ENCODE data around the gene DHRS7B.
"Not testable (repeated sequence)": the region's sequence is repeated elsewhere in the genome, so short reads cannot be mapped to it uniquely, and the experiment has no call there.

Gene DHRS7B

GRCh38 chr17:21177854-21178600 is 51.3 kb downstream of the DHRS7B start:
- DNase-seq (ENCODE audit: low read depth) = no peak

DNA sequence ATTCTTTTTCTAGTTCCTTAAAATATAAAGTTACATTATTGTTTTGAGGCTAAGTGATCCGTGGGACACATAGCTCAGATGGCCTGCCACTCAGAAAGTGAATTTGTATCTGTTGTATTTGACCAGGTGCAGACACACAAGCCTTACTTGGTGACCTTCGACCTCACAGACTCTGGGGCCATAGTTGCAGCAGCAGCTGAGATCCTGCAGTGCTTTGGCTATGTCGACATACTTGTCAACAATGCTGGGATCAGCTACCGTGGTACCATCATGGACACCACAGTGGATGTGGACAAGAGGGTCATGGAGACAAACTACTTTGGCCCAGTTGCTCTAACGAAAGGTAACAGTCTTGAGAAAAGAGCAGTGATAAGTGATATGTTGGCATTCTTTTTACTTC is 56.7 kb downstream of the DHRS7B start:
- DNase-seq (ENCODE audit: low read depth) = no peak

GRCh38 chr17:21184570-21184969 is 57.8 kb downstream of the DHRS7B start:
- no peak for DNase-seq (ENCODE audit: low read depth)

DNA sequence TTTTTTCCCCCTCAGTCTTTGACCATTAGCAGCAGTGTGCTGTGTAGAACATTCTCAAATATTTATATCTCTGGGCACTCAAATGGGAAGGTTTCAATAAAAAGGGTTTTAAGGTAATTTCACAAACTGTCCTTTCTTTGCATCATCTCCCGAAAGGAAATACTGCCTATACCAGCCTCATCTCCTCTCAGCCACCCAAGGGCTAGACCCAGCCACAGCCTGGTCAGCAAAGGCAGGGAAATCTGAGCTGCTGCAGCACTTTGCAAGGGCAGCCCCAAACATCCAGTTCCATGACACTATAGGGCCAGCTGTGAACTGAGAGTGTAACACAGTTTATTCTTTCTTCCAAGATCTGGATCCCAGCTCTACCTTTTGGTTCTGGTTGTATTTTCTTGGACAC is 58.3 kb downstream of the DHRS7B start:
- DNase-seq (ENCODE audit: low read depth) = no peak

DNA sequence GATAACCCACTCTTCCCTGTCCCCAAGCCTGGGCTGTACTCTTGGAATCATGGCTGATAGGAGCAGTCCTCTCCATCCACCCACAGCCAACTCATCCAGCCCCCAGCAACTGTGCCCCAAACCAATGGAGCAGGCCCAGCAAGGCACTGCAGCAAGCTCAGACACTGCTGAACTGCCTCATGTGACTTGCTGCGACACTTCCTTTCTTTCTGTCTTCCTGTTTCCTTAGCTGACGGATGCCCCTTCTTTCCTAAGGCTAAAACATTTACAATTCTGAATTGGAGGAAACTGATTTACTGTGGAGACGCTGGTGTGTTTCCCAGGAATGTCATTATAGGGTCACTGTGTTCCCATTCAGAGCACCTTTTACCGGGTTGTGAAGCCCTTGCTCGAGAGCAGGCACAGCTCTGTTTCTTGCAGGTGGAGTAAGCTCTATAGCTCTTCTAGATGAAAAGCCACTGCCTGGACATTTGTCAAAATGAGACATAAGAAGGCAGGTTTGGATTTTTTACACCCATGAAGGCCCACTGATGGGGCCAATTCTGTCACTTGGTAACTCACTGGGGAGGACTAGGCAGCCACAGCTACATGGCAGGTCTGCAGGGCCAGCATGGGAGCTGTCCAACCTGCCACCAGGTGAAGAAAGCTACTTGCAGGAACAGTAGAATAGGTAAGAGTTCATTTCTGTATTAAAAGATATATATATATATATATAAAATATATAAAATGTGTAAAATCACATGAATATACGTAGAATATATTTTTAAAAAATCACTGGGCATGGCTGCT is 59.8 kb downstream of the DHRS7B start:
- no peak for DNase-seq (ENCODE audit: low read depth)

DNA sequence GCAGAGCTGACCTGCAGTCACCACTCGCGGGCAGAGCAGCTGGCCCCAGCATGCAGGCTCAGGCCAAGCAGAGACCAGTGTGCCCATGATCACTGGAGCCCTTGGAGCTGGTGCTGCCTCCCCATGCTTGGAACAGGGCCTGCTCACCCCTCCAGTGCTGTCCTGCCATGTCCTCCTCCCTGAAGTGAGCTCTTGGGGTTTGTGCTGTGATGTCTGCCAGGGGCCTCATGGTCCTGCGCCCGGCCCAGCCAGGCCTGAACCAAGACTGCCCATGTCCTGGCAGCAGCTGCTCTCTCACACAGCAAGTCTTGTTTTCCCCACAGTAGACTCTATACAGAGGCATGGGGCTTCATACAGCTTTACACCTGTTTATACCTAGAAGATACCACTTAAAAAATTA is 62.6 kb downstream of the DHRS7B start:
- DNase-seq (ENCODE audit: low read depth) = no peak

GRCh38 chr17:21190078-21190477 is 63.3 kb downstream of the DHRS7B start:
- no peak for DNase-seq (ENCODE audit: low read depth)

GRCh38 chr17:21191698-21192097 is 64.9 kb downstream of the DHRS7B start:
- DNase-seq (ENCODE audit: low read depth) = no peak

DNA sequence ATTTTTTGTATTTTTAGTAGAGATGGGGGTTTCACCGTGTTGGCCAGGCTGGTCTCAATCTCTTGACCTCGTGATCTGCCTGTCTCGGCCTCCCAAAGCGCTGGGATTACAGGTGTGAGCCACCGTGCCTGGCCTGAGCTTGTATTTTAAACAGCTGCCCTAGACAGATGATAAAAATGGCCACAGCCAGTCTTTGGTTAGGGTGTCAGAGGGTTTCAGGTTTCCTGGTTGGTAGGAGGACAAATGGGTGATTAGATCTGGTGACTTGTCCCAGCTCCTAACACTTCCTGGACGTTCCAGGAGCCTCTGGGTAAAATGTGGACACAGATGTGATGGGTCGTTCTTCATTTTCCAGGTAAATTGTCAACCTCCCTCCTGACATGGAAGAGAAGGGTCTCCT is 65.7 kb downstream of the DHRS7B start:
- DNase-seq (ENCODE audit: low read depth) = not testable (repeated sequence)

DNA sequence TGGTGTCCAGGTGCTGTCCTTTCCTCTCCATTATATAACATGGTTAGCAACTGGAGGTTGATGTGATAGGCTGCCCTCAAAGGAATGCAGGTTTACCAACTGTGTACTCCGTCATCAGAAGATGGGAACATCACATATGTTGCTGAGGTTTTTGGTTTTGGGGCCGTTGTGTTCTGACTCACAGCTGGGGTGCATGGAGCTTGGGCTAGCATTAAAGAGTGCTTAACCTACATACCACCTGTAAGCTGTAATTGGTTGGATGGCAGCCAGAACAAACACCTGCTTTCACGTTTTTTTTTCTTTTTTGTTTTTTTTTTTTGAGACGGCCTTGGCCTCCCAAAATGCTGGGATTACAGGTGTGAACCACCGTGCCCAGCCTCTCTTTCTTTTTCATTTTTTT is 66.3 kb downstream of the DHRS7B start:
- DNase-seq (ENCODE audit: low read depth) = no peak

DNA sequence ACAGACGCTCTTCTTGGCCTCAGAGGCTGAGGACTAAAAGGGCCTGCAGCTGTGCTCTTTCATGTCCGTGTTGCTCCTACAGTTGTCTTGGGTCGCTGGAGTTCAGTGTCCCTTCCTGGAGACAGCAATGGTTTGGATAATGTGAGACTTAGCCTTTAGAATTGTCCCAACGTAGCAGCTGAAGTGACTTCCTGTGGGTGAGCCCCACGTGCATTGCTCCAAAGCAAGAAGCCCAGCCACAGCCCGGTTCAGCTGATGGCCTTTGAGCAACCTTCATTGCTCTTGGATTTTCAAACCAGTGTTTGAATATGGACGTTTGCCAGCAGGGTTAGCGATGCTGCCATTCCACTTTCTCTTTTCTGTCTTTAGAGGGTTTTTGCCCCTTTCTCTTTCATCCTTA is 67.5 kb downstream of the DHRS7B start:
- DNase-seq (ENCODE audit: low read depth) = no peak

DNA sequence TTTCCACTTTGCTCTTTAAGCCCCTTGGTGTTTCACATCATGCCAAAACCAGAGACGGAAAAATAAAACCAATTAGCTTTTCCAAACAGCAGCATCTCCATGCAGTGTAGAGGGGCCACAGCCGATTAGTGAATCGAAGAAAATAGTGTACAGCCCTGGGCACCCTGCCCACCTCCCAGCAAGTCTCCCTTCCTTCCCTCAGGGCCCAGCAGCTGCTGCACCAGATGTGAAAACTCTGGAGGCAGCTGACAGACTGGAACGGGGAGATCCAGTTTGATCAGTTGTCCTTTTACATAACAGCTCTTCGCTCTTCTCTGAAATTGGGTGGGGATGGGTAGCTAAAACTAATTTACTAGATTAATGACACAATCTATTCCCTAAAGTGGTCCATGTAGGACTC is 67.9 kb downstream of the DHRS7B start:
- no peak for DNase-seq (ENCODE audit: low read depth)

DNA sequence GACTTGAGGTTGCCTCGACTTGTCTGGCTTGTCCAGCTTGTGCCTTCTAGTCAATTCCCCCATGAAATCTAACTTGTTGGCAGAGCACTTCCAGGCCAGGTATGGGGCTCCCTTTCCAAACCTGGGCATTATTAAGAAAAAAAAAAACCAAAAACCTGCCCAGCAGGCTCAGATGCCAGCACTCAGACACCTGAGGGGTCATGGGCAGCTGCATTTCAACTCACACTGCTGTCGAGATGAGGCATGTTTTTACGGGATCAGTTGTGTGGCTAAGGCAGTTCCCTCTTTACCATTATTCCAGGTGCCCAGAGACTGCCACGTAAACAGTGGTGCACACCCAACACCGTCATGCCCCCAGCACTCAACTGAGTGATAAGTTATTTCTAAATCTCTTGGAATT is 69.4 kb downstream of the DHRS7B start:
- no peak for DNase-seq (ENCODE audit: low read depth)

- DNase-seq (ENCODE audit: low read depth) = no peak
These were observed 71.6 kb downstream of the DHRS7B start for GRCh38 chr17:21198411-21198810.

GRCh38 chr17:21199311-21199710 is 72.5 kb downstream of the DHRS7B start:
- no peak for DNase-seq (ENCODE audit: low read depth)

DNA sequence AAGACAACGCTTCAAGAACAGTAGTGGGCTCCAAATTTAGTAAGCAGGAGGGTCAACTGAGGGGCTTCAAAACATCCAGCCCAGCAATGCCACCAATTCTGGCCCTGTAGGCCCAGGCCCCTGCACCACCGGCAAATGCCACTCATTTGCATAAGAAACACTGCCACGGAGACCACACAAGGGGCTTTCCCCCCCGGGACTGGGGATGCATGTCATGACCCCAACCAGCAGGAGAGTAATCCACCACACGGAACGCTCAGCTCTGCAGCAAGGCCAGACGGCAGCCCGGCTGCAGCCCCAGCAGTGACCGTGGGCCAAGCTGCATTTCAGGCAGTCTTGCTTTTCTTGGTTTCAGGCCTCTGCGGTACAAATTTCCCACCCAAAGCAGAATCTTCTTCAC is 73.1 kb downstream of the DHRS7B start:
- no peak for DNase-seq (ENCODE audit: low read depth)

- DNase-seq (ENCODE audit: low read depth) = no peak
These were observed 74.0 kb downstream of the DHRS7B start for GRCh38 chr17:21200590-21201297.

DNA sequence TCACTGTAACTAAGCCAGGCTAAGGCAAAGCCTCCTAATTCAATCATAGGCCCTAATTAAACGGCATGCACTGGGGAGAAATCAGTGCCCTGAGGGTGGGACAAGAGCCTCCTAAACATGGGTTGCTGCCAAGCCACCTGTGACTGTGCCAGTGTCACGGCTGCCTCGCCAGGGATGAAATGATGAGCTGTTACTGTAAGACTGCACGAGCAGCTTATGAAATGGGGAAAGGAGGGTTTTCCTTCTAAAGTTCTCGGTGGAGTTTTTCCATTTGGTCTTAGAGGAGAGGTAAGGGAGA is 74.5 kb downstream of the DHRS7B start:
- no peak for DNase-seq (ENCODE audit: low read depth)

- no peak for DNase-seq (ENCODE audit: low read depth)
These were observed 75.1 kb downstream of the DHRS7B start for GRCh38 chr17:21201874-21202273.

- DNase-seq (ENCODE audit: low read depth) = no peak
These were observed 75.7 kb downstream of the DHRS7B start for GRCh38 chr17:21202512-21202911.

DNA sequence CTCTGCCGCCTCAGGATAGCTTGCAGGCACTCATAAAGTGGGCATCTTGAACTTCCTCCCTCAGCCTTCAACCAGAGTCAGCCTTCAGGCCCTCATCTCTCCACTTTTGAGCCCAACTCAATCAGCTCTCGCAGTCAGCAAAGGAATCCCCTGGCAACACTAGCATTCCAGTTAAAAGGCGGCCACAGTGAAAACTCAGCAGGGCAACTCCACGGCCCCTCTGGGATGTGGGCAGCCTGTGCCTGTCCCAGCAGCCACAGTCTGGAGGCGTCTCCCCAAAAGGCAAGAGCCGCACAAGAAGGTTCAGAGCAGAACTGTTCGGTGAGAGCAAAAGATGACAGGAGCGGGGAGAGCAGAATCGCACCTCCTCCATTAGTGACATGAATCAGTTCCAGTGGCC is 78.2 kb downstream of the DHRS7B start:
- no peak for DNase-seq (ENCODE audit: low read depth)

DNA sequence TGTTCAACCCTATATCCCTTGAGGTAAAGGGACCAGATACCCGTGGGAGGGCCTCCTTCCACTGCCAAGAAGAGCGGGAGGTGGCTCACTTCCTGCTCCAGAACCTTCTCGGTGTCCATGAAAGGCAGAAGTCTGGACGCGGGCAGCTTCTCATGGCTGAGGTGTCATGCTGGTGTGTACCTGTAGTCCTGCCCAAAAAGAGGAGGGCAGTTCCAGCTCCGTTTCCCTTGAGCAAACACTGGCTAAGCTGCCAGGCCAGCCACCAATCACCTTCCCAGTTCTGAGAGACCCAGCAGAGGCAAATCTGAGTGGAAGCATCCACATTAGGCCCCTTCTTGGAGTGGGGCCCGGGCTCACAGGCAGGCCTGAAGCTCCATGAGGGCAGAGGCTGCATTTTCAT is 81.6 kb downstream of the DHRS7B start:
- DNase-seq (ENCODE audit: low read depth) = no peak

DNA sequence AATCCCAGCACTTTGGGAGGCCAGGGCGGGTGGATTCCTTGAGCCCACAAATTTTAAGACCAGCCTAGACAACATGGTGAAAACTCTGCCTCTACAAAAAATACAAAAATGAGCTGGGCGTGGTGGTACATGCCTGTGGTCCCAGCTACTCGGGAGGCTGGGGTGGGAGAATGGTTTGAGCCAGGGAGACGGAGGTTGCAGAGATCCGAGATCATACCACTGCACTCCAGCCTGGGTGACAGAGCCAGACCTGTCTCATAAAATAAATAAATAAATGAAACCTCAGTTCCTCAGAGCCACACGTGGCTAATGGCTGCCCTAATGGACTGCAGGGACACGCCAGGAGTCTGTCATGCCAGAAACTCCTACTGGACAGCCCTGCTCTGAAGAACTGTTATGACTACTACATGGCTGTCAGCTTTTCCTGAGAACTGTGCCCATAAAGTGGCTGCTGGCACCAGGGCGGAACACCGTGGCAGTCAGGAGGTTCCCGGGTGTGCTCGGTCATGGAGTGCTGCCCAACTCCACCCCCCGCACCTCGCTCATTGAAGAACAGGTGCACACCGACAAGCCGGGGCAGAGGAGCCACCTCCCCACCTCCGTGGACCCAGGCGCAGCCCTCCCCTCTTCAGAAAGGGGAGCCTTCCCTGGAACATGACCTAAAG is 82.9 kb downstream of the DHRS7B start:
- no peak for DNase-seq (ENCODE audit: low read depth)
